Activated CD4-positive, alpha-beta T cell treated with anti-CD3 and anti-CD28 coated beads for 36 hours (primary cell): Measurements from ENCODE around the gene CIRBP. TPM values are rescaled to one million over a fixed set of nuclear protein-coding genes. Genes with fewer than 3 reads are reported as not detected.

Source experiments
- ATAC-seq: fragments of 200-7000 bp; cut with Tn5 transposase; one replicate; pipeline ENCODE4 v1.10.0; 2021; ENCODE audit warnings: mild to moderate bottlenecking, moderate library complexity
- CTCF ChIA-PET: fragments of 350-600 bp; sonication (Branson Sonifier 250); formaldehyde crosslinking; loops from one replicate; lab custom pipeline; 2021; ENCODE audit warnings: antibody characterized with exemption; lab: Charles Lee
- POLR2A ChIA-PET: fragments of 350-600 bp; sonication (Branson Sonifier 250); formaldehyde crosslinking; loops from one replicate; lab custom pipeline; 2021; ENCODE audit warnings: antibody characterized with exemption, inconsistent platforms; lab: Charles Lee
- DNase-seq: peaks from one replicate; pipeline ENCODE4 v3.0.0-alpha.2; 2020
- H3K27ac Mint-ChIP-seq: one replicate; pipeline ENCODE4 v1.8.0; 2021; ENCODE audit warnings: mixed read lengths
- H3K27me3 Mint-ChIP-seq: one replicate; pipeline ENCODE4 v1.8.0; 2021; ENCODE audit warnings: mixed read lengths
- H3K36me3 Mint-ChIP-seq: one replicate; pipeline ENCODE4 v1.8.0; 2021; ENCODE audit warnings: low read depth, mixed read lengths
- H3K4me1 Mint-ChIP-seq: one replicate; pipeline ENCODE4 v1.8.0; 2021; ENCODE audit warnings: mixed read lengths
- H3K4me3 Mint-ChIP-seq: one replicate; pipeline ENCODE4 v1.8.0; 2021; ENCODE audit warnings: mild to moderate bottlenecking, moderate library complexity, mixed read lengths
- H3K9me3 Mint-ChIP-seq: one replicate; pipeline ENCODE4 v1.8.0; 2021; ENCODE audit warnings: low read depth, mixed read lengths
- intact Hi-C, 2 experiments: fragments of 100-400 bp; cut with DNase I in 1 of 2; cut with micrococcal nuclease in 1 of 2; formaldehyde crosslinking; loops; one replicate each; pipeline versions ENCODE4 v1.14.2 to v1.15.1; 2022 to 2024; cut with DNase I, micrococcal nuclease
- total RNA-seq, 2 experiments: library from RNA; stranded (reverse); gene quantifications; one replicate each; pipeline ENCODE4 v1.2.3, GENCODE V29; 2021

Gene CIRBP
- total RNA-seq, 2 experiments from 2014 or later: 123 to 188 TPM

- Mint-ChIP-seq H3K4me1 (peaks cover 3% of the 10 kb centered on the region), H3K9me3 (no peaks in the 10 kb centered on the region), H3K36me3 (no peaks in the 10 kb centered on the region), H3K27ac (no peak overlapping the region), H3K4me3 (no peak overlapping the region), H3K27me3 (no peaks in the 10 kb centered on the region)
- ChIA-PET POLR2A (no interaction called here), CTCF (interaction anchor here (1.2 kb wide), 1 partner anchor 12 kb away, joined by 3 read pairs; no protein-coding TSS in a partner anchor)
- ATAC-seq: no peak
- no peak for DNase-seq
- intact Hi-C loops: no loop called here
Observed at GRCh38 chr19:1232652-1233072, 36.5 kb upstream of the CIRBP start.

- DNase-seq: no peak
- Mint-ChIP-seq H3K27me3 (peaks cover under 1% of the 10 kb centered on the region), H3K27ac (no peak overlapping the region), H3K9me3 (no peaks in the 10 kb centered on the region), H3K4me3 (no peak overlapping the region), H3K4me1 (peaks cover 3% of the 10 kb centered on the region), H3K36me3 (no peaks in the 10 kb centered on the region)
- intact Hi-C loops: no loop called here
- no peak for ATAC-seq
- CTCF ChIA-PET: interaction anchor here (0.6 kb wide), 1 partner anchor 10 kb away, joined by 3 read pairs; no protein-coding TSS in a partner anchor
- POLR2A ChIA-PET: no interaction called here
Observed at GRCh38 chr19:1233115-1233667, 35.9 kb upstream of the CIRBP start.

GRCh38 chr19:1234051-1234954 lies 34.8 kb upstream of the CIRBP start:
- DNase-seq (no peak), ATAC-seq (no peak)
- peaks cover 10% of the 10 kb centered on the region for H3K4me1 Mint-ChIP-seq
- intact Hi-C loops: no loop called here
- H3K36me3 Mint-ChIP-seq: no peaks in the 10 kb centered on the region
- ChIA-PET CTCF (interaction anchor here (0.6 kb wide), 1 partner anchor 9 kb away, joined by 3 read pairs; no protein-coding TSS in a partner anchor), POLR2A (no interaction called here)
- peaks cover 6% of the 10 kb centered on the region for H3K27me3 Mint-ChIP-seq
- no peak overlapping the region for H3K27ac Mint-ChIP-seq
- H3K9me3 Mint-ChIP-seq: no peaks in the 10 kb centered on the region
- H3K4me3 Mint-ChIP-seq: no peak overlapping the region

GRCh38 chr19:1234955-1235380 lies 34.2 kb upstream of the CIRBP start:
- Mint-ChIP-seq H3K9me3 (no peaks in the 10 kb centered on the region), H3K27me3 (peaks cover 6% of the 10 kb centered on the region), H3K36me3 (no peaks in the 10 kb centered on the region), H3K27ac (no peak overlapping the region), H3K4me3 (no peak overlapping the region), H3K4me1 (peaks cover 13% of the 10 kb centered on the region)
- CTCF ChIA-PET: no interaction called here
- DNase-seq: no peak
- intact Hi-C loops: no loop called here
- POLR2A ChIA-PET: no interaction called here
- no peak for ATAC-seq

- no peak overlapping the region for H3K27ac Mint-ChIP-seq
- peak overlapping the region; percentile 6 for H3K4me3 Mint-ChIP-seq
- intact Hi-C loops: no loop called here
- H3K27me3 Mint-ChIP-seq: peaks cover 6% of the 10 kb centered on the region
- no peaks in the 10 kb centered on the region for H3K9me3 Mint-ChIP-seq
- CTCF ChIA-PET: no interaction called here
- no peak for DNase-seq
- H3K36me3 Mint-ChIP-seq: no peaks in the 10 kb centered on the region
- H3K4me1 Mint-ChIP-seq: peaks cover 15% of the 10 kb centered on the region
- POLR2A ChIA-PET: no interaction called here
- ATAC-seq: no peak
Observed at GRCh38 chr19:1235625-1236538, 33.2 kb upstream of the CIRBP start.

DNA sequence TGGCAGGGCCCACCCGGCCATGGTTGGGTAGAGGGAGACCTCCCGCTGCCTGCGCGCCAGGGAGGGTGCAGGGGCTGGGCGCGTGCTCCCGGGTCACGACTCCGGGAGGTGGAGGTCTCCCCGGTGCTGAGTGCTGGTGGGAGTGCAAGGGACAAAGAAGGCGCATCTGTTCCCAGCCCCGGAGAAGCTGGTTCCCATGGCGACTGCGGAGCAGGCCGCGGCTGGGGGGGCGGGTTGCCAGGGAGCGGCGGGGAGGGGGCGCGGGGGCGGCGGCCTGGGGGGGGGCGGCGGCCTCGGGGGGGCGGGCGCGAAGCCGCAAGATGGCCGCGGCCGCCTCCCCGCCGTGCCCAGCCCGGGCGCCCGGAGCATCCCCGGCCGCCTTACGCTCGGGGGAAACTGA lies 32.6 kb upstream of the CIRBP start:
- no peak for ATAC-seq
- ChIA-PET POLR2A (no interaction called here), CTCF (no interaction called here)
- Mint-ChIP-seq H3K9me3 (no peaks in the 10 kb centered on the region), H3K4me3 (peak overlapping the region; percentile 6), H3K27me3 (peaks cover 6% of the 10 kb centered on the region), H3K27ac (no peak overlapping the region), H3K36me3 (no peaks in the 10 kb centered on the region), H3K4me1 (peaks cover 22% of the 10 kb centered on the region)
- no peak for DNase-seq
- intact Hi-C loops: no loop called here

- ATAC-seq (no peak), DNase-seq (no peak)
- Mint-ChIP-seq H3K36me3 (no peaks in the 10 kb centered on the region), H3K4me1 (peaks cover 22% of the 10 kb centered on the region), H3K27ac (no peak overlapping the region), H3K9me3 (no peaks in the 10 kb centered on the region), H3K4me3 (peak overlapping the region; percentile 33), H3K27me3 (peaks cover 6% of the 10 kb centered on the region)
- CTCF ChIA-PET: no interaction called here
- intact Hi-C loops: no loop called here
- POLR2A ChIA-PET: no interaction called here
Observed at GRCh38 chr19:1237027-1237659, 32.0 kb upstream of the CIRBP start.

GRCh38 chr19:1237754-1238368 lies 31.3 kb upstream of the CIRBP start, which contains the start of gene CBARP:
TSS of gene CBARP (minus strand) at chr19:1238005. CDS start at chr19:1236100, 1,905 bp downstream.
- H3K27ac Mint-ChIP-seq: no peak within 1 kb of the TSS
- H3K36me3 Mint-ChIP-seq: no peaks in the 10 kb centered on the region
- H3K4me3 Mint-ChIP-seq: peak within 1 kb of the TSS; percentile 54
- DNase-seq (peak; percentile 51), ATAC-seq (no peak)
- POLR2A ChIA-PET: interaction anchor here (1.0 kb wide), 1 partner anchor 216 kb away, joined by 4 read pairs; no protein-coding TSS in a partner anchor
- peaks cover 27% of the 10 kb centered on the region for H3K4me1 Mint-ChIP-seq
- peaks cover 6% of the 10 kb centered on the region for H3K27me3 Mint-ChIP-seq
- CTCF ChIA-PET: interaction anchor here (0.5 to 1.1 kb wide), 2 partner anchors 44 to 254 kb away, joined by 3 to 6 read pairs; partner anchors contain the start of gene WDR18
- intact Hi-C loops: no loop called here
- no peaks in the 10 kb centered on the region for H3K9me3 Mint-ChIP-seq

DNA sequence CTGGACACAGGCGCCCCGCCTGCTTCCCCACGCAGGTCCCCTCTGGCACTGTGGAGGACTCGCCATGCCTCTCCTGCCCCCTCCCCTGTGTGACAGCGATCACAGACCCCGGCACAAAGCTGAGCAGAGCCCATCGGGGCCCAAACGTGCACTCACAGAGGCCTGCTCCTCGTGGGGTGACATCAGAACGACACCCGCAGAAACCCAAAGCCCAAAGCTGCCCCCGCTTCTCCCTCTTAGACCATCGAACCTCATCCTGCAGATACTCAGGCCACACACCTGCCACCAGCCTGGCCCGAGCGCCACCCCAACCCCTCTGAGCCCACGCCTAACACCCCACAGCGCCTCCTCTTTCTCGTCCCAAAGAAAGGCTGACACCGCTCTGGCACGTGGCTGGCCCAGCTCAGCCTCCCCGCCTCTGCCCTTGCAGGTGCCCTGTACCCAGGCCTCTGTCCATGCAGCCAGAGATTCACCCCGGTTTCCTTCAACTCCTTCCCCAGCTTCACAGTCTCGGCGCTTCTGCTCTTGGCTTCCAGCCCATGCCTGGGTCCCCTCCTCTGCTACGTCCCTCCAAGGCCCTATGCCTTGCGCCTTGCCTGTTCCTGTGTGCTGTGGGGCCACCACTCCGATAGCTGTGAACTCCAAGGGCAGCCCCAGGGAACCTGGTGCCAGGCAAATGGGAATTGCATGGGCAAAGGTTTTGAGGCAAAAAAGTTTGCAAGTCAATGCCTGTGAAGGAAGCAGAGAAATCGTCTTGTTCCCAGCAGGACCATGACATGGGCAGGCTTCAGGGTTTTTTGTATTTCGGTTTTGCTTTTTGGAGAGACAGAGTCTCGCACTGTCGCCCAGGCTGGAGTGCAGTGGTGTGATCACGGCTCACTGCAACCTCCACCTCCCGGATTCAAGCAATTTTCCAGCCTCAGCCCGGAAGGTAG lies 30.5 kb upstream of the CIRBP start:
- Mint-ChIP-seq H3K36me3 (no peaks in the 10 kb centered on the region), H3K9me3 (no peaks in the 10 kb centered on the region), H3K27ac (no peak overlapping the region), H3K4me1 (peaks cover 33% of the 10 kb centered on the region), H3K27me3 (peaks cover 6% of the 10 kb centered on the region), H3K4me3 (peak overlapping the region; percentile 54)
- no peak for ATAC-seq
- DNase-seq: no peak
- ChIA-PET POLR2A (interaction anchor here (0.5 to 1.0 kb wide), 2 partner anchors 30 to 217 kb away, joined by 4 read pairs; partner anchors contain the start of gene CIRBP), CTCF (interaction anchor here (0.5 to 1.1 kb wide), 2 partner anchors 45 to 254 kb away, joined by 3 to 6 read pairs; partner anchors contain the start of gene WDR18)
- intact Hi-C loops: no loop called here
